Mesodermal cell (in vitro differentiated cells): ENCODE data around the gene CCNQ.

Experiments used
- H3K27ac ChIP-seq: 2 replicates; pipeline ENCODE4 v1.7.0; 2013; ENCODE audit warnings: mild to moderate bottlenecking, low read depth, low read length, moderate library complexity; ENCODE audit not compliant: severe bottlenecking
- H3K36me3 ChIP-seq: 2 replicates; pipeline ENCODE4 v1.7.1; 2013; ENCODE audit warnings: mild to moderate bottlenecking, low read length, moderate library complexity; ENCODE audit not compliant: control insufficient read depth, insufficient read depth
- H3K4me1 ChIP-seq: one replicate; pipeline ENCODE4 v1.7.1; 2013; ENCODE audit warnings: mild to moderate bottlenecking, low read length; ENCODE audit not compliant: insufficient read depth, control insufficient read depth, poor library complexity, severe bottlenecking
- H3K4me3 ChIP-seq: 2 replicates; pipeline ENCODE4 v1.7.0; 2013; ENCODE audit warnings: low read length, control low read depth, mild to moderate bottlenecking; ENCODE audit not compliant: insufficient read depth, poor library complexity, severe bottlenecking; ENCODE audit errors: extremely low read depth
- H3K9me3 ChIP-seq: 2 replicates; pipeline ENCODE4 v1.7.1; 2013; ENCODE audit warnings: mild to moderate bottlenecking, low read length, moderate library complexity; ENCODE audit not compliant: control insufficient read depth
- WGBS, 2 experiments: methylation state at CpG; one replicate each; pipeline ENCODE4 v1.1.5; 2013; ENCODE audit warnings: missing lambda C conversion rate in 2 of 2; ENCODE audit not compliant: insufficient coverage in 2 of 2; 5-methylcytosine and 5-hydroxymethylcytosine counted together

The CCNQ gene

GRCh38 chrX:153635788-153636668 is 37.1 kb upstream of the CCNQ start:
- WGBS, 2 experiments = 64 to 79% methylated on average over 8 to 10 of the region's 21 CpGs
- no peak overlapping the region for H3K27ac ChIP-seq
- H3K4me3 ChIP-seq = no peak overlapping the region
- H3K36me3 ChIP-seq = no peaks in the 10 kb centered on the region
- H3K9me3 ChIP-seq = no peaks in the 10 kb centered on the region
- no peaks in the 10 kb centered on the region for H3K4me1 ChIP-seq

GRCh38 chrX:153635388-153635787 is 36.4 kb upstream of the CCNQ start:
- 98 to 100% methylated on average over 5 to 6 of the region's 6 CpGs for WGBS, 2 experiments

GRCh38 chrX:153634832-153635231 is 35.9 kb upstream of the CCNQ start:
- Histone ChIP-seq H3K9me3 (no peaks in the 10 kb centered on the region), H3K36me3 (no peaks in the 10 kb centered on the region), H3K4me3 (no peak overlapping the region), H3K4me1 (no peaks in the 10 kb centered on the region), H3K27ac (no peak overlapping the region)
- WGBS, 2 experiments = 78 to 87% methylated on average over 5 to 9 of the region's 15 CpGs

More at GRCh38 chrX:153635388-153635787, 36.4 kb upstream of the CCNQ start:
- no peaks in the 10 kb centered on the region for H3K9me3 ChIP-seq
- H3K27ac ChIP-seq = no peak overlapping the region
- no peaks in the 10 kb centered on the region for H3K36me3 ChIP-seq
- no peak overlapping the region for H3K4me3 ChIP-seq
- no peaks in the 10 kb centered on the region for H3K4me1 ChIP-seq

- H3K4me1 ChIP-seq = no peaks in the 10 kb centered on the region
- H3K36me3 ChIP-seq = no peaks in the 10 kb centered on the region
- 72 to 97% methylated on average over 6 of the region's 9 CpGs for WGBS, 2 experiments
- H3K4me3 ChIP-seq = no peak overlapping the region
- no peaks in the 10 kb centered on the region for H3K9me3 ChIP-seq
- H3K27ac ChIP-seq = no peak overlapping the region
These were observed 35.3 kb upstream of the CCNQ start for GRCh38 chrX:153634236-153634635.

- no peaks in the 10 kb centered on the region for H3K9me3 ChIP-seq
- no peaks in the 10 kb centered on the region for H3K4me1 ChIP-seq
- H3K36me3 ChIP-seq = no peaks in the 10 kb centered on the region
- H3K27ac ChIP-seq = no peak overlapping the region
- no peak overlapping the region for H3K4me3 ChIP-seq
- 92 to 93% methylated on average over 7 to 10 of the region's 15 CpGs for WGBS, 2 experiments
These were observed 34.8 kb upstream of the CCNQ start for GRCh38 chrX:153633607-153634180.

- no peak overlapping the region for H3K4me3 ChIP-seq
- 93 to 100% methylated on average over 2 to 12 of the region's 14 CpGs for WGBS, 2 experiments
- H3K36me3 ChIP-seq = no peaks in the 10 kb centered on the region
- H3K27ac ChIP-seq = no peak overlapping the region
- no peaks in the 10 kb centered on the region for H3K9me3 ChIP-seq
- H3K4me1 ChIP-seq = no peaks in the 10 kb centered on the region
These were observed 34.1 kb upstream of the CCNQ start for GRCh38 chrX:153633048-153633447.

- H3K4me3 ChIP-seq = no peak overlapping the region
- no peak overlapping the region for H3K27ac ChIP-seq
- no peaks in the 10 kb centered on the region for H3K36me3 ChIP-seq
- H3K4me1 ChIP-seq = no peaks in the 10 kb centered on the region
- H3K9me3 ChIP-seq = no peaks in the 10 kb centered on the region
- 93 to 100% methylated on average over 4 of the region's 7 CpGs for WGBS, 2 experiments
These were observed 33.6 kb upstream of the CCNQ start for GRCh38 chrX:153632595-153632946.

- Histone ChIP-seq H3K27ac (no peak overlapping the region), H3K36me3 (no peaks in the 10 kb centered on the region), H3K4me3 (no peak overlapping the region), H3K9me3 (no peaks in the 10 kb centered on the region), H3K4me1 (no peaks in the 10 kb centered on the region)
- 90 to 100% methylated on average over 2 to 11 of the region's 19 CpGs for WGBS, 2 experiments
These were observed 33.1 kb upstream of the CCNQ start for GRCh38 chrX:153631907-153632594.

GRCh38 chrX:153631346-153631745 is 32.4 kb upstream of the CCNQ start:
- no peaks in the 10 kb centered on the region for H3K9me3 ChIP-seq
- H3K36me3 ChIP-seq = no peaks in the 10 kb centered on the region
- no peaks in the 10 kb centered on the region for H3K4me1 ChIP-seq
- no peak overlapping the region for H3K27ac ChIP-seq
- H3K4me3 ChIP-seq = no peak overlapping the region
- WGBS, 2 experiments = 75 to 100% methylated on average over 1 to 2 of the region's 2 CpGs

GRCh38 chrX:153628665-153629064 is 29.7 kb upstream of the CCNQ start:
- Histone ChIP-seq H3K9me3 (no peaks in the 10 kb centered on the region), H3K4me1 (no peaks in the 10 kb centered on the region), H3K27ac (no peak overlapping the region), H3K36me3 (no peaks in the 10 kb centered on the region), H3K4me3 (no peak overlapping the region)
- WGBS, 2 experiments = 91 to 92% methylated on average over 5 to 8 of the region's 12 CpGs
